Left lung (tissue), 10 donors: Measurements from ENCODE around the gene MTF1. TPM values are rescaled to one million over a fixed set of nuclear protein-coding genes. Genes with fewer than 3 reads are reported as not detected.

Experiments
- ATAC-seq: fragments of 200-7000 bp; cut with Tn5 transposase; one replicate; pipeline ENCODE4 v1.9.1; 2020; ENCODE audit warnings: moderate library complexity
- DNase-seq, 4 donors: peaks; one replicate each; pipeline ENCODE4 v3.0.0-alpha.2; 2013 to 2020
- H3K27ac ChIP-seq, 2 donors: fragments of 200-600 bp; sonication (generic) in 1 of 2; one replicate each; pipeline versions ENCODE4 v1.5.0 to v1.8.0; 2020 to 2021
- H3K27me3 ChIP-seq, 2 donors: fragments of 200-600 bp; sonication (generic) in 1 of 2; one replicate each; pipeline versions ENCODE4 v1.5.0 to v1.8.0; 2020 to 2021
- H3K36me3 ChIP-seq, 2 donors: fragments of 200-600 bp; sonication (generic) in 1 of 2; one replicate each; pipeline versions ENCODE4 v1.5.0 to v1.8.0; 2020 to 2021
- H3K4me1 ChIP-seq, 2 donors: fragments of 200-600 bp; one replicate each; pipeline ENCODE4 v1.8.0; 2021
- H3K4me3 ChIP-seq, 2 donors: fragments of 200-600 bp; sonication (generic) in 1 of 2; one replicate each; pipeline versions ENCODE4 v1.5.0 to v1.8.0; 2020 to 2021; ENCODE audit warnings: mild to moderate bottlenecking in 1 of 2
- H3K9me3 ChIP-seq, 2 donors: fragments of 200-600 bp; sonication (generic) in 1 of 2; one replicate each; pipeline versions ENCODE4 v1.5.0 to v1.8.0; 2020 to 2021
- CTCF ChIP-seq, 2 donors: fragments of 200-600 bp; sonication (generic) in 1 of 2; IDR thresholded peaks; one replicate each; pipeline versions ENCODE4 v1.5.0 to v1.8.0; 2021; ENCODE audit warnings: antibody characterized with exemption in 2 of 2
- intact Hi-C, 2 donors: fragments of 100-400 bp; cut with DNase I; formaldehyde crosslinking; loops; one replicate each; pipeline versions ENCODE4 v1.11.2 to v1.14.2; 2022
- polyA plus RNA-seq, 6 donors: library from polyadenylated mRNA; unstranded; fragments of 120-200 nt; gene quantifications; one replicate each; pipeline ENCODE4 v1.2.1, GENCODE V29; 2013; ENCODE audit not compliant: insufficient read length in 6 of 6
- total RNA-seq, 2 donors: library from RNA; stranded (reverse); fragmentation: NEBNext Ultra II Directional; extraction: Animal tissue kit (Norgen Biotek cat#: 25700); gene quantifications; one replicate each; pipeline ENCODE4 v1.2.1, GENCODE V29; 2021
- donor health status: DM: no; HTN: yes; CAD: no.
- donor health status: DM: no; HTN: no; CAD: no.

Gene MTF1
- total and polyA plus RNA-seq, 8 donors: 7.5 to 37.4 (median 9.2) TPM

- no peak for ATAC-seq
- no peak for TF ChIP-seq CTCF (IDR thresholded peaks at IDR 0.05)
- peaks cover 26 to 97% of the 10 kb centered on the region in 2 donors for H3K27me3 ChIP-seq
- intact Hi-C loops: no loop called here
- H3K4me3 ChIP-seq: no peak overlapping the region
- no peak for DNase-seq
- H3K4me1 ChIP-seq: no peaks in the 10 kb centered on the region
- no peaks in the 10 kb centered on the region for H3K36me3 ChIP-seq
- no peaks in the 10 kb centered on the region for H3K9me3 ChIP-seq
- H3K27ac ChIP-seq: no peak overlapping the region
Observed at GRCh38 chr1:37762516-37762915, 96.9 kb downstream of the MTF1 start.

DNA sequence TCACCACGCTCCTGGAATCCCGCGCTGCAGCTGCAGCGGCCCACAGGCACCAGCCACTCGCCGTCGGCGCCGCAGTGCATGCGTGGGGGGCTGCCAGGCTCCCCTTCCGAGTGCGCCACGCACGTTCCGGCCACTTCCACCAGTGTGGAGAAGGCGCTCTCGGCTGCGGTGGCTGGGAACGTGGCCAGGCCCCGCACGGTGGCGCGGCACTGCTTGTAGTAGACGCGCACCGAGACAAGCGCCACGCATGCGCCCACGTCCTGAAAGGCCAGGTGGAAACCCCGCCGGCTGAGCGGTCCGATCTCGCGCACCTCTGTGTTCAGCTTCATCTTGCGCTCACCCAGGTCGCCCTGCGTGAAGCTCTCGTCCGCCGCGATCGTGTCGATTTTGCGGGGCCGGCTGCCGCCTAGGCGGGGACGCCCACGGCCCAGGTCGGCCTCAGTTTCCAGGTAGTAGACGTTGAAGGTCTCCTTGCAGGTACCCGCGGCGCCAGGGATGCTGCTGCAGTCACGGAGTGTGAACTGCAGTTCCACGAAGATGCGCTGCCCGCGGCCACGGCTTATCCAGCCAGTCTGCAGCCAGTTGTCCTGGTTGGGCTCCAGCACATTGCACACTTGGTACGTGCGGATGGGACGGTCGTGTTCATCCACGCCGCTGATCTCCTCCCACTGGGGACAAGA, 97.8 kb downstream of the MTF1 start:
- no peak overlapping the region for H3K4me3 ChIP-seq
- TF ChIP-seq CTCF (IDR thresholded peaks at IDR 0.05): no peak
- H3K4me1 ChIP-seq: no peaks in the 10 kb centered on the region
- intact Hi-C loops: no loop called here
- no peaks in the 10 kb centered on the region for H3K36me3 ChIP-seq
- ATAC-seq (no peak), DNase-seq (peak in 1 of 4 donors; percentile 79)
- H3K9me3 ChIP-seq: no peaks in the 10 kb centered on the region
- H3K27me3 ChIP-seq: peaks cover 24 to 97% of the 10 kb centered on the region in 2 donors
- H3K27ac ChIP-seq: no peak overlapping the region

Other genes starting within 250 kb of the MTF1 start
- gene RSPO1, start 224.7 kb downstream of the MTF1 start, total RNA-seq: 1 to 10 TPM in 1 of 2 donors, under 1 TPM in 1; 0.52 to 1.2 TPM
- 1 to 10 TPM in 5 of 6 donors, under 1 TPM in 1; 0.93 to 2.2 (median 1.6) TPM for gene RSPO1, start 224.7 kb downstream of the MTF1 start, polyA plus RNA-seq
- gene CDCA8, start 167.1 kb downstream of the MTF1 start, total RNA-seq: 1 to 10 TPM; 3.4 to 5.8 TPM
- 10 to 100 TPM; 12.9 to 32.6 (median 16.4) TPM for gene CDCA8, start 167.1 kb downstream of the MTF1 start, polyA plus RNA-seq
- 1 to 10 TPM; 2.3 to 3.2 TPM for gene EPHA10, start 94.5 kb downstream of the MTF1 start, total RNA-seq
- under 1 TPM; 0.13 to 0.25 (median 0.18) TPM for gene EPHA10, start 94.5 kb downstream of the MTF1 start, polyA plus RNA-seq
- 10 to 100 TPM in 1 of 2 donors, 1 to 10 TPM in 1; 8.6 to 11.2 TPM for gene MANEAL, start 65.7 kb downstream of the MTF1 start, total RNA-seq
- gene MANEAL, start 65.7 kb downstream of the MTF1 start, polyA plus RNA-seq: 1 to 10 TPM; 4.3 to 5.8 (median 5.2) TPM
- 10 to 100 TPM; 43.0 to 54.3 TPM for gene C1orf122, start 51.8 kb downstream of the MTF1 start, total RNA-seq
- 10 to 100 TPM; 18.6 to 38.1 (median 26.0) TPM for gene C1orf122, start 51.8 kb downstream of the MTF1 start, polyA plus RNA-seq
- 10 to 100 TPM; 13.1 to 16.9 TPM for gene YRDC, start 51.4 kb downstream of the MTF1 start, total RNA-seq
- 10 to 100 TPM in 5 of 6 donors, 1 to 10 TPM in 1; 9.8 to 14.7 (median 11.9) TPM for gene YRDC, start 51.4 kb downstream of the MTF1 start, polyA plus RNA-seq
- 10 to 100 TPM; 27.4 to 33.1 TPM for gene INPP5B, start 87.5 kb upstream of the MTF1 start, total RNA-seq
- gene INPP5B, start 87.5 kb upstream of the MTF1 start, polyA plus RNA-seq: 10 to 100 TPM; 22.5 to 39.9 (median 31.3) TPM
- gene SF3A3, start 130.4 kb upstream of the MTF1 start, total RNA-seq: 10 to 100 TPM; 37.1 to 47.1 TPM
- gene SF3A3, start 130.4 kb upstream of the MTF1 start, polyA plus RNA-seq: 100 to 1,000 TPM in 2 of 6 donors, 10 to 100 TPM in 4; 89.1 to 107 (median 99.3) TPM
- 10 to 100 TPM; 17.2 to 34.4 TPM for gene FHL3, start 145.9 kb upstream of the MTF1 start, total RNA-seq
- 10 to 100 TPM; 14.8 to 18.5 (median 17.8) TPM for gene FHL3, start 145.9 kb upstream of the MTF1 start, polyA plus RNA-seq
- 10 to 100 TPM; 24.5 to 33.3 TPM for gene UTP11, start 153.1 kb upstream of the MTF1 start, total RNA-seq
- gene UTP11, start 153.1 kb upstream of the MTF1 start, polyA plus RNA-seq: 10 to 100 TPM; 37.0 to 50.2 (median 43.6) TPM
- not detected for gene POU3F1, start 187.2 kb upstream of the MTF1 start, total RNA-seq
- gene POU3F1, start 187.2 kb upstream of the MTF1 start, polyA plus RNA-seq: under 1 TPM in 4 of 6 donors, not detected in 2; 0.08 to 0.28 (median 0.13) TPM